SH-SY5Y (cell line): ENCODE measurements around the gene RPL29.

Experiments
- GATA2 ChIP-seq: IDR thresholded peaks from 2 replicates; pipeline ENCODE4 v1.6.1; 2011; ENCODE audit warnings: mild to moderate bottlenecking, low read depth, low read length
- GATA3 ChIP-seq: IDR thresholded peaks from 2 replicates; pipeline ENCODE4 v1.6.1; 2011; ENCODE audit warnings: low read depth, mild to moderate bottlenecking, low read length, moderate library complexity

- TF ChIP-seq GATA3 (no peak), GATA2 (no peak)
Observed at GRCh38 chr3:51977446-51978142, 18.1 kb downstream of the RPL29 start.
